PC-3 (cell line): Measurements from ENCODE around the gene BEND5.

Experiments used
- CTCF ChIP-seq: fragments of 300-600 bp; sonication (generic); conservative IDR thresholded peaks from 2 replicates; pipeline ENCODE4 v1.5.1; 2017; ENCODE audit warnings: antibody characterized with exemption, low read depth, mild to moderate bottlenecking, low read length
- EZH2 ChIP-seq: fragments of 300-600 bp; sonication (generic); IDR thresholded peaks from one replicate; pipeline ENCODE4 v1.6.1; 2017; ENCODE audit warnings: antibody characterized with exemption, mild to moderate bottlenecking, low read length; ENCODE audit not compliant: unreplicated experiment

GRCh38 chr1:48688102-48688760, 88.5 kb downstream of the BEND5 start:
- TF ChIP-seq CTCF (peak; percentile 57), EZH2 (no peak)
